Measurements from ENCODE around the gene LIG1. TPM values are rescaled to one million over a fixed set of nuclear protein-coding genes. Genes with fewer than 3 reads are reported as not detected.
"Not testable (repeated sequence)": the region's sequence is repeated elsewhere in the genome, so short reads cannot be mapped to it uniquely, and the experiment has no call there.

The LIG1 gene
- total RNA-seq, 1 experiment from 2014 or later: 204 TPM

DNA sequence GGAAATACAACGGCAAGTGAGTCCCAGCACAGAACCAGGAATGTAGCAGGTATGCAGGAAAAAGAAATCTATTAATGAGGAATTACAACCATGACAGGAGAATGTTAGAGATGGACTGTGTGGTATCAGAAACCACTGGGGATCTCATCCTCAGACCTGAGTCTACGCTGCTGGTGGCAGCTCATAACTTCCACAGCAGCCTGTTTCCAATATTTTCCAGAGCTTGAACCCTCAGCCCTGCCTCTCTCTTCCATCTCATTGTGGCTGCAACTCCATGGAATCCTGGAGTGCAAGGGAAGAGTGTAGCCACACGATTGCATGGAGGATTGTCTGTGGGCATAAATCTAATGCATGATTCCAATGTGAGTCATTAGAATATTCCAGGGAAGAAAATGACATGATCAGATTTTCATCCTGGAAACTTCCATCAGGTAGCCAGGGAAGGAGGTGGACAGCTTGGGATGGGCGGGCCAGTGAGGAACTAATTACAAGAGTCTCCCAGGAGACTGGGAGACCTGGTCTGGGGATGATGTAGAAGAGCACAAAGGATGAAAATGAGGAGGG is 74.5 kb downstream of the LIG1 start:
- CTCF ChIA-PET: interaction anchor here (0.6 kb wide), 1 partner anchor 29 kb away, joined by 4 read pairs; no protein-coding TSS in a partner anchor
- intact Hi-C loops (cut with micrococcal nuclease; ENCODE audit: unreplicated experiment): no loop called here
- no peak for DNase-seq (ENCODE audit: low spot score)

DNA sequence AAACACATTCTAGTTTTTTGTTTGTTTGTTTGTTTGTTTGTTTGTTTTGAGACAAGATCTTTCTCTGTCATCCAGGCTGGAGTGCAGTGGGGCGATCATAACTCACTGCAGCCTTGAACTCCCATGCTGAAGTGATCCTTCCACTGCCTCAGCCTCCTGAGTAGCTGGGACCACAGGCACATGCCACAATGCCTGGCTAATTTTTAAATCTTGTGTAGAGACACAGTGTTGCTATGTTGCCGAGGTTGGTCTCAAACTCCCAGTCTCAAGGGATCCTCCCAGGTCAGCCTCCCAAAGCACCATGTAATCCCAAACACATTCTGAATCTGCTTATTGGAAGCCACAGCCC is 75.3 kb downstream of the LIG1 start:
- H3K4me1 ChIP-seq (ENCODE audit: insufficient read depth, low read length, poor library complexity, severe bottlenecking): peaks cover 11% of the 10 kb centered on the region
- no peak for DNase-seq (ENCODE audit: low spot score)
- TF ChIP-seq, protein P1, sequence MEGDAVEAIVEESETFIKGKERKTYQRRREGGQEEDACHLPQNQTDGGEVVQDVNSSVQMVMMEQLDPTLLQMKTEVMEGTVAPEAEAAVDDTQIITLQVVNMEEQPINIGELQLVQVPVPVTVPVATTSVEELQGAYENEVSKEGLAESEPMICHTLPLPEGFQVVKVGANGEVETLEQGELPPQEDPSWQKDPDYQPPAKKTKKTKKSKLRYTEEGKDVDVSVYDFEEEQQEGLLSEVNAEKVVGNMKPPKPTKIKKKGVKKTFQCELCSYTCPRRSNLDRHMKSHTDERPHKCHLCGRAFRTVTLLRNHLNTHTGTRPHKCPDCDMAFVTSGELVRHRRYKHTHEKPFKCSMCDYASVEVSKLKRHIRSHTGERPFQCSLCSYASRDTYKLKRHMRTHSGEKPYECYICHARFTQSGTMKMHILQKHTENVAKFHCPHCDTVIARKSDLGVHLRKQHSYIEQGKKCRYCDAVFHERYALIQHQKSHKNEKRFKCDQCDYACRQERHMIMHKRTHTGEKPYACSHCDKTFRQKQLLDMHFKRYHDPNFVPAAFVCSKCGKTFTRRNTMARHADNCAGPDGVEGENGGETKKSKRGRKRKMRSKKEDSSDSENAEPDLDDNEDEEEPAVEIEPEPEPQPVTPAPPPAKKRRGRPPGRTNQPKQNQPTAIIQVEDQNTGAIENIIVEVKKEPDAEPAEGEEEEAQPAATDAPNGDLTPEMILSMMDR (conservative IDR thresholded peaks at IDR 0.05; ENCODE audit: low read depth, low read length): no peak
- TF ChIP-seq EZH2 (IDR thresholded peaks at IDR 0.05; ENCODE audit: borderline replicate concordance, low read depth, low read length, poor library complexity, severe bottlenecking): no peak
- no peaks in the 10 kb centered on the region for H3K36me3 ChIP-seq (ENCODE audit: insufficient read depth, low read length, poor library complexity, severe bottlenecking)
- peaks cover 5% of the 10 kb centered on the region for H3K9me3 ChIP-seq (ENCODE audit: low read depth, low read length, poor library complexity, severe bottlenecking)
- ChIA-PET CTCF (no interaction called here), POLR2A (ENCODE audit: low non-redundant PET) (no interaction called here)
- BruUV-seq (replicated peaks): no TSS peak
- no peak overlapping the region for H3K4me3 ChIP-seq (ENCODE audit: low read depth, low read length, poor library complexity, severe bottlenecking)
- intact Hi-C loops (cut with micrococcal nuclease; ENCODE audit: unreplicated experiment): no loop called here
- H3K27ac ChIP-seq (ENCODE audit: low read depth, low read length, poor library complexity, severe bottlenecking): no peak overlapping the region
- H3K27me3 ChIP-seq (replicated peaks; ENCODE audit: insufficient read depth, low read depth, low read length, poor library complexity): no peaks in the 10 kb centered on the region

More for the DNA sequence above, 74.5 kb downstream of the LIG1 start:
- peaks cover 2% of the 10 kb centered on the region for H3K4me1 ChIP-seq (ENCODE audit: insufficient read depth, low read length, poor library complexity, severe bottlenecking)
- POLR2A ChIA-PET (ENCODE audit: low non-redundant PET): no interaction called here
- no peak overlapping the region for H3K4me3 ChIP-seq (ENCODE audit: low read depth, low read length, poor library complexity, severe bottlenecking)
- TF ChIP-seq, protein P1 (conservative IDR thresholded peaks at IDR 0.05; ENCODE audit: low read depth, low read length): no peak
- TF ChIP-seq EZH2 (IDR thresholded peaks at IDR 0.05; ENCODE audit: borderline replicate concordance, low read depth, low read length, poor library complexity, severe bottlenecking): no peak
- no peak overlapping the region for H3K27ac ChIP-seq (ENCODE audit: low read depth, low read length, poor library complexity, severe bottlenecking)
- no peaks in the 10 kb centered on the region for H3K36me3 ChIP-seq (ENCODE audit: insufficient read depth, low read length, poor library complexity, severe bottlenecking)
- peaks cover 3% of the 10 kb centered on the region for H3K9me3 ChIP-seq (ENCODE audit: low read depth, low read length, poor library complexity, severe bottlenecking)
- H3K27me3 ChIP-seq (replicated peaks; ENCODE audit: insufficient read depth, low read depth, low read length, poor library complexity): no peaks in the 10 kb centered on the region
- no TSS peak for BruUV-seq (replicated peaks)

DNA sequence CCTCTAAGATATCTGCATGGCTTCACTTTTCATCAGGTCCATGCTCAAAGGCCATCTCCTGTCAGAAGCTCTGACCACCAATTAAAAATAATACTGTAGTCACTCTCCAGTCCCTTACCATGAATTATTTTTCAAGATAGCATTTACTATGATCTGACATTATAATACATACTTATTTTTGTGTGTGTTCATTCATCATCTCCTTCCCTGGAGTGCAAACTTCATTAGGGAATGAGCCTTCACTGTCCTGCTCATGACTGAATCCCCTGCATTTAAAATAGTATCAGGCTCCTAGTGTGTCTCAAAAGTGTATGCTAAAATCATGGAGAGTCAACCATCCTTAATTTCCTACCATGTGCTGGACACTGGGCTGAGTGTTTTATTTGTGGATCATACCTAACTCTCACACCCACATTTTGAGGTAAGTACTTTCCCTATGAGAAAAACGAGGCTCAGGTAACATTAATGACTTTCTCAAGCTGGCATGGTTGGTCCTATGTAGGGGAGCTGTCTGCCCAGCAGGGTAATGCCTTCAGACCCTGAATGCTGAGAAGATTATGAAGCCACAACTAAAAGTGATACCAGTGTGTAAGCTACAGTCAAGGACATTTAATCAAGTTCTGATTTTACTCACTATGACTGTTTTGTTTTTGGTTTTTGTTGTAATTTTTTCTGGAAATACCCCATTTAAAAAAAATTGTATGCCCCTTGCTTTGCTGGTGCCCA is 75.9 kb downstream of the LIG1 start:
- H3K27me3 ChIP-seq (replicated peaks; ENCODE audit: insufficient read depth, low read depth, low read length, poor library complexity): no peaks in the 10 kb centered on the region
- peaks cover 5% of the 10 kb centered on the region for H3K9me3 ChIP-seq (ENCODE audit: low read depth, low read length, poor library complexity, severe bottlenecking)
- H3K36me3 ChIP-seq (ENCODE audit: insufficient read depth, low read length, poor library complexity, severe bottlenecking): no peaks in the 10 kb centered on the region
- TF ChIP-seq, protein P1 (conservative IDR thresholded peaks at IDR 0.05; ENCODE audit: low read depth, low read length): no peak
- no peak for TF ChIP-seq EZH2 (IDR thresholded peaks at IDR 0.05; ENCODE audit: borderline replicate concordance, low read depth, low read length, poor library complexity, severe bottlenecking)
- POLR2A ChIA-PET (ENCODE audit: low non-redundant PET): no interaction called here
- no peak overlapping the region for H3K27ac ChIP-seq (ENCODE audit: low read depth, low read length, poor library complexity, severe bottlenecking)
- CTCF ChIA-PET: no interaction called here
- no peak for DNase-seq (ENCODE audit: low spot score)
- peaks cover 16% of the 10 kb centered on the region for H3K4me1 ChIP-seq (ENCODE audit: insufficient read depth, low read length, poor library complexity, severe bottlenecking)
- BruUV-seq (replicated peaks): no TSS peak
- intact Hi-C loops (cut with micrococcal nuclease; ENCODE audit: unreplicated experiment): no loop called here
- H3K4me3 ChIP-seq (ENCODE audit: low read depth, low read length, poor library complexity, severe bottlenecking): no peak overlapping the region

DNA sequence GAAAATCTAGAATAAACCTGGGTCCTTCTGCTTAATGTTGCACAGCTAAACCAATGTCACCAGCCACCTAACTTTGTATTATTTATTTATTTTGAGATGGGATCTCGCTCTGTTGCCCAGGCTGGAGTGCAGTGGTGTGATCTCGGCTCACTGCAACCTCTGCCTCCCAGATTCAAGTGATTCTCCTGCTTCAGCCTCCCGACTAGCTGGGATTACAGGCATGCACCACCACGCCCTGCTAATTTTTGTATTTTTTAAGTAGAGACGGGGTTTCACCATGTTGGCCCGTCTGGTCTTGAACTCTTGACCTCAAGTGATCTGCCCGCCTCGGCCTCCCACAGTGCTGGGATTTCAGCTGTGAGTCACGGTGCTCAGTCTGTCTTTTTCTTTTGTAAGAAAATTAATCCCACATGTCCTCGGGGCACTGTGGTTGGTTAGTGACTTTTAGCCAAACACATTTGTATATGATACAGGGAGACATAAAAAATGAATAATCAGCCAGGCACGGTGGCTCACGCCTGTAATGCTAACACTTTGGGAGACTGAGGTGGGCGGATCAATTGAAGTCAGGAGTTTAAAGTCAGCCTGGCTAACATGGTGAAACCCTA is 78.9 kb downstream of the LIG1 start:
- POLR2A ChIA-PET (ENCODE audit: low non-redundant PET); H3K36me3 ChIP-seq (ENCODE audit: insufficient read depth, low read length, poor library complexity, severe bottlenecking); intact Hi-C loops (cut with micrococcal nuclease; ENCODE audit: unreplicated experiment); H3K27ac ChIP-seq (ENCODE audit: low read depth, low read length, poor library complexity, severe bottlenecking); H3K4me3 ChIP-seq (ENCODE audit: low read depth, low read length, poor library complexity, severe bottlenecking); BruUV-seq (replicated peaks); H3K9me3 ChIP-seq (ENCODE audit: low read depth, low read length, poor library complexity, severe bottlenecking); H3K27me3 ChIP-seq (replicated peaks; ENCODE audit: insufficient read depth, low read depth, low read length, poor library complexity): not testable (repeated sequence)
- CTCF ChIA-PET: interaction anchor here (0.6 kb wide), 1 partner anchor 43 kb away, joined by 3 read pairs; no protein-coding TSS in a partner anchor
- peak; percentile 65 for DNase-seq (ENCODE audit: low spot score)
- H3K4me1 ChIP-seq (ENCODE audit: insufficient read depth, low read length, poor library complexity, severe bottlenecking): peaks cover 18% of the 10 kb centered on the region

All from A673 (cell line).